NCI-H2081 (cell line): ENCODE data around the gene PIK3R5.
"Not testable (repeated sequence)": the region's sequence is repeated elsewhere in the genome, so short reads cannot be mapped to it uniquely, and the experiment has no call there.

Experiments used
- DNase-seq, 2 experiments: peaks; one replicate each; lab custom pipeline; 2025; lab: John Stamatoyannopoulos, UW

The PIK3R5 gene, protein sequence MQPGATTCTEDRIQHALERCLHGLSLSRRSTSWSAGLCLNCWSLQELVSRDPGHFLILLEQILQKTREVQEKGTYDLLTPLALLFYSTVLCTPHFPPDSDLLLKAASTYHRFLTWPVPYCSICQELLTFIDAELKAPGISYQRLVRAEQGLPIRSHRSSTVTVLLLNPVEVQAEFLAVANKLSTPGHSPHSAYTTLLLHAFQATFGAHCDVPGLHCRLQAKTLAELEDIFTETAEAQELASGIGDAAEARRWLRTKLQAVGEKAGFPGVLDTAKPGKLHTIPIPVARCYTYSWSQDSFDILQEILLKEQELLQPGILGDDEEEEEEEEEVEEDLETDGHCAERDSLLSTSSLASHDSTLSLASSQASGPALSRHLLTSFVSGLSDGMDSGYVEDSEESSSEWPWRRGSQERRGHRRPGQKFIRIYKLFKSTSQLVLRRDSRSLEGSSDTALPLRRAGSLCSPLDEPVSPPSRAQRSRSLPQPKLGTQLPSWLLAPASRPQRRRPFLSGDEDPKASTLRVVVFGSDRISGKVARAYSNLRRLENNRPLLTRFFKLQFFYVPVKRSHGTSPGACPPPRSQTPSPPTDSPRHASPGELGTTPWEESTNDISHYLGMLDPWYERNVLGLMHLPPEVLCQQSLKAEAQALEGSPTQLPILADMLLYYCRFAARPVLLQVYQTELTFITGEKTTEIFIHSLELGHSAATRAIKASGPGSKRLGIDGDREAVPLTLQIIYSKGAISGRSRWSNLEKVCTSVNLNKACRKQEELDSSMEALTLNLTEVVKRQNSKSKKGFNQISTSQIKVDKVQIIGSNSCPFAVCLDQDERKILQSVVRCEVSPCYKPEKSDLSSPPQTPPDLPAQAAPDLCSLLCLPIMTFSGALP

DNA sequence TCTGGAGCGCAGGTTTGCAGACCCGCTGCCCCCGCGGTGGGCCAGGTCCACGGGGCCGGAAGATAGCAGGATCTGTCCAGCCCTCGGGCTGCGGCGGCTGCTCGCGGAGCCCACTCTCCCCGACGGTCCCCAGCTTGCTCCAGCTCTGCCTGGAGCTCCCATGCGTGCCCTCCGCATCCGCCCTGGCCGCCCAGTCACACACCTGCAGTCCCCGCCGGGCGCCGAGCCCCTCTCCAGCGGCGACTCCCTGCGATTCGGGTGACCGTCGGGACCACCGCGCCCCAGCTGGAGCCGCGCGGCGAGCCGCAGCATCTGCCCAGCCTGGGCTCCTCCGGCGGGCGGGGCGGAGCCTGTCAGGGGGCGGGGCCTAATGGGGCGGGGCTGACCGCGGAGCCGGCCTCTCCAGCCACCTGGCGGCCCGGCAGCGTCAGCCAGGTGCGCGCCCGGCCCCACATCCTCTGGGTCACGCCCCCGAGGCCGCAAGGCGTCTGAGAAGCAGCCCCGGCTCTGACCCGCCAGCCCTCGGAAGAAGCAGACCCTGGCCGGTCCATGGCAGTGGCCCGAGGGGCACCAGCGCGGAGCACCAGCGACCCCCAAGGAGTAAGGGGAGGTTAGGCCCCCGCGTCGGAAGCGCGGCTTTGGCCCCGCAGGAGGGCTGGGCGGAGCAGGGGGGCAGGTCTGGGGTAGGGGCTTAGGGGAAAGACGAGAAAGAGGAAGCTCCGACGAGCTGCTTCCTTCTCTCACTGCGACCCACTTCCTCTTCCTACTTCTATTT is at the start of gene PIK3R5:
TSS of gene PIK3R5 (minus strand) at position 314 of the 775 bp plus-strand sequence. CDS start 54,213 bp downstream, outside the sequence.
- DNase-seq = peak; percentile 27 to 37

DNA sequence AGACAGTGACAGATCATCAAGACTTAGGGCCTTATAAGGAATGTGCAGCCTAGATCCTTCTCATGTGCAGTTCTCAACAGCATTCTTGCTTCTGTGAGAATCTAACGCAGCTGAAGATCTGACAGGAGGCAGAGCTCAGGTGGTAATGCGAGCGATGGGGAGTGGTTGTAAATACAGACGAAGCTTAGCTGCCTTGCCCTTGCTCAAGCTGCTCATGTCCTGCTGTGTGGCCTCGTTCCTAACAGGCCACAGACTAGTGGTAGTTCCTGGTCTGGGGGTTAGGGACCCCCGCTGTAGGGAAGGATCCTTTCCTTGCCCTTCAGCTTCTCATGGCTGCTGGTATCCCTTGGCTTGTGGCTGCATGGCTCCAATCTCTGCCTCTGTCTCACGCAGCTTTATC is 45.5 kb upstream of the PIK3R5 start:
- no peak for DNase-seq

DNA sequence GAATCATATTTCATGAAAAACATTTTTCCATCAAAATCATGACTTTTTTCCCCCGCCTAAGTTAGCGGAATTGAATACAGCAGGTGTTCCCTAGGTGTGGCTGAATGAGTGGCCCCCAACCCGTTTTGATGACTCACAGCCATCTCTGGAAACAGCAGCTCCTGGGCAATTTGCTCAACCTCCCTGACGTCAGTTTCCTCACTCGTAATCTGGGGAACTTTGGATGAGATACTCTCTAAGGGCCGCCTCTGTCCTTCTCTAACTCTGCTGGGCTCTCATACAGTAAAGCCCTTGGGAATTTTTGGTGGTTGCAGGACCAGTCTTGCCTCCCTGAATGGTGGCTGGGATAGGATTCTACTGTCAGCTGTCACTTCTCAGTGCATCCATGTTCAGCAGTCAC is 44.2 kb upstream of the PIK3R5 start:
- DNase-seq = no peak

DNA sequence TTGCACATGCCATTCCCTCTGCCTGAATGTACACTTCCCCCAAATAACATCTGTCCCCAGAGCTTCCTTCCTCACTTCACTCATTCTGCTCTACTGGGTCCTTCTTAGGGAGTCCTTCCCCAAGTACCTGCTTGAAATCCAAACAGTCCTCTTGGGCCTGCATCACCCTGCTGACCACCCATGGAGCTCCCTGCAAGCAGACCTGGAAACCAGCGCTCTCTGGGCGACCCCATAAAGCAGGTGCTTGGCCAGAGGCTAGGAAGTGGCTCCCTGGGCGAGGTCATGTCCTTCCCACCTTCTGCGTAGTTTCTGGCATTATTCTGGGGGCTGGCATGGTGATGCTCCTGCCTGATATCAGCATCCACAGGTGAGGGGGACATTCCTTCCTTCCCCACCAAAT is 43.6 kb upstream of the PIK3R5 start:
- DNase-seq = no peak

DNA sequence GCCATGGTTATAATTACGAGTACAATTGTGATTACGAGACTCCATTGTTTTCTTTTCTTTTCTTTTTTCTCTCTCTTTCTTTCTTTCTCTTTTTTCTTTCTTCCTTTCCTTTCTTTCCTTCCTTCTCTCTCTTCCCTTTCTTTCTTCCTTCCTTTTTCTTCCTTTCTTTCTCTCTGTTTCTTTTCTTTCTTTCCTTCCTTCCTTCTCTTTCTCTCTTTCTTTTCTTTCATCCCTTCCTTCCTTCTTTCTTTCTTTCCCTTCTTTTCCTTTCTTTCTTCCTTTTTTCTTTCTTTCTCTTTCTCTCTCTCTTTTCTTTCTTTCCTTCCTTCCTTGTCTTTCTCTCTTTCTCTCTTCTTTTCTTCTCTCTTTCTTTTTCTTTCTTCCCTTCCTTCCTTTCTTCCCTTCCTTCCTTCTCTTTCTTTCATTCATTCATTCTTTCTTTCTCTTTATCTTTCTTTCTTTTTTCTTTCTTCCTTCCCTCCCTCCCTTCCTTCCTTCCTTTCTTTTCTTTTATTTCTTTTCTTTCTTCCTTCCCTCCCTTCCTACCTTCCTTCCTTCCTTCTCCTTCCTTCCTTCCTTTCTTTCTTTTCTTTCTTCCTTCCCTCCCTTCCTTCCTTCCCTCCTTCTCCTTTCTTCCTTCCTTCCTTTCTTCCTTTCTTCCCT is 41.7 kb upstream of the PIK3R5 start:
- no peak for DNase-seq

DNA sequence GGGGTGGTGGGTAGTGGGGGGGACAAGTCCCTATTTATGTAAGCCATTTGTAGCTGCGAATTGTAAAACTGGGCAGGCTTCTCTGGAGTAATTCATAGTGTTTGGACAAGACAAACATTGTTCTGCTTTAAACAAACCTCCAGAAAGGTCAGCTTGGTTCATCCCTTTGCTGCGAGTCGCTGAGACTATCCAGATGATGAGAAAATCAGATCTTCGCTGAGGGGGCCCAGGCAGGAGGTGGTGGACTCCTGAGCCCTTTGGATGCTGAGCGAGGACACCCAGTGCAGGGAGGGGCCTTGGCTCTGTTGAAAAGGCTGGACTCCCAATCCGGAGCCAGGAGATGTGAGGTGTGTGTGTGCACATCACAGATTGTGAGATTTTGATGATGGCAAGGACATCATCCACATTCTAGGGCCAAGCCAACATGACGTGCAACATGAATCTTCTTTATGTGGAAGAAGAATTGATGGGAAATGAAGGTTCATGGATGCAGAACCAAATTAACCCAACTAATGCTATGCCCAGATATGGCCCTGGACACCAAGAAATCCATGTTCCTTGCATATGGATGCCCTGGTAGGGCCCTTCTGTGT is 40.8 kb upstream of the PIK3R5 start:
- DNase-seq = no peak

DNA sequence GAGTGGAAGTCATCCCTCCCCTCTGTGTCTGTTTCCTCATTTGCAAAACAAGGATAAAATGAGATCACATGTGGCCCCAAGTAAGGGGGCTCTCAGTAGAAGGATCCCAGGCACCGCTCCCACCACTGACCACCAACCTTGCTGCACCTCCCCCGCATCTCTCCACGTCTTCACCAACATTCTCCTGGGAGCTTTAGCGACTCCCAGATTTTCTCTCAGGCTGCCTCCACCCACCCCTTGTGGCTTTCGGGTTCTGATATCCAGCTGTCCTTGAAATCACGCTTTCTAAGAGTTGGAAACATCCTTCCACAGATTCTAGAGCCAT is 39.4 kb upstream of the PIK3R5 start:
- DNase-seq = no peak

DNA sequence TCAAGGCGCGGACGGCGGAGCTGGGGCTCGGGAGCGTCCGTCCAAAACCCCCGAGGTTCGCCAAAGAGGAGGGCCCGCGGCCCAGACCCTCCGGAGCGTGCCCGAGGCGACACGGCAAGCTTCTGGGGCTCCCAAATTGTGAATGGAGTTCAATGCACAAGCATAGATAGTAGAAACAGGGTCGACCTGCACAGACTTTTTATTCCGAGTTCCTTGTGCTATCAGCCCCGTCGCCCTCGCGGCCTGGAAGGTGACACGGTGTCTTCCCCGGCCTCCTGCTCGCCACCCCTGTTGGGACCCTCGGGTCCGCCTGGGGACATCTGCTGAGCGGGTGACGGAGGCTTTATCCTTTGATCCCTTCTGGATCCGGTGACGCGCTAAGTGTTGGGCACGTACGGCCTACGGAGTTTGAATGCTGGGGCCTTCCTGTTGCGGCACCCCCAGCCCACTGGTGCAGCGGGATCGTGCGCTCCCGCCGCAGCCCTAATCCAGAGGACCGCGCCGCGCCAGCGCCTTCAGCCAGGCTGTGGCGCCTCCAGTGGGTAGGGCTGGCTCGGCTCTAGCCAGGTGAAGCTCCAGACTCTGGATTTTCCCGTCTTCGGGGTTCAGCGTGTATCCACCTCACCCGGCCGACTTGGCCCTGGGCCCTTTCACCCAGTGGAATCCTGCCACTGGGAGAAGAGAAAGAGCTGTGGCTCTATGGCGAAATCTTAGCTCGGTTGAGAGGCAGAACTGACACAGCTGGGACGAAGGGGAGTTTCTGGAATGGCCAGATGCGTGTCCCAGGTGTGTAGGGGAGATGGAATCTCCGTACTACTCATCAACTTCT is 38.8 kb upstream of the PIK3R5 start:
- DNase-seq = no peak

DNA sequence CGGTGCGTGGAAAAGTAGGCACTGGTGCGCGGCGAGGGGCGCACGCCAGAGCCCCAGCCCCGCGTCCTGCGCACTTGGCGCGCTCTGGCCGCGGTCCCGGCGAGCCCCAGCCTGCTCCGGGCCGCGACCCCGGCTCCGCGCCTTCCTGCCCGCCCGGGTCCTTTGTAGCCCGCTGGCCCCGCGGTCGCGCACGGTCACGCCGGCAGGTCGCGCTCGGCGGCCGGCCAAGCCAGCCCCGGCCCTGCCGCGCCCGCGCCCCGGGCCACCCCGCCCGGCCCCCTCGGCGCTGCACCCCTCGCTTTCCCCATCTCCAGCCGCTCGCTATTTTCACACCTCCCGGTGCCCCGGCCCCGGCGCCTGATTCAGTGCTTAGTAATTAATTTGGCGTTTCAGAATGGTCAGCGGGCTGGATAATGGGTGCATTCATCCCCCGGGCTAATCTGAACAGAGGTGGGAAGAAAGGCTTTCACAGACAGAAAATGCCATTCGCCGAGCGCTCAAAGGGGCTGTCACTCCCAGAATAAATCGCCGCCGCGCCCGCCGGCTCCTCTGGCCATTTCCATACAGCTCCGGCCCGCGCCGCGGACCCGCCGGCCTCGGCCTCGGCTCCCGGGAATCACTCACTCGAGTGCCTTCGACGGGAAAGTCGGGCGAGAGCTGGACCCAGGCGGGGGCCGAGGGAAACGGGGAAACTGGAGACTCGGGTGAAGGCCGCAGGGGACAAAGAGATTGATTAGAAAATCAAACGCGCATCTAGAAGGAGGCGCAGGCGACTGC is 38.0 kb upstream of the PIK3R5 start:
- DNase-seq = no peak

DNA sequence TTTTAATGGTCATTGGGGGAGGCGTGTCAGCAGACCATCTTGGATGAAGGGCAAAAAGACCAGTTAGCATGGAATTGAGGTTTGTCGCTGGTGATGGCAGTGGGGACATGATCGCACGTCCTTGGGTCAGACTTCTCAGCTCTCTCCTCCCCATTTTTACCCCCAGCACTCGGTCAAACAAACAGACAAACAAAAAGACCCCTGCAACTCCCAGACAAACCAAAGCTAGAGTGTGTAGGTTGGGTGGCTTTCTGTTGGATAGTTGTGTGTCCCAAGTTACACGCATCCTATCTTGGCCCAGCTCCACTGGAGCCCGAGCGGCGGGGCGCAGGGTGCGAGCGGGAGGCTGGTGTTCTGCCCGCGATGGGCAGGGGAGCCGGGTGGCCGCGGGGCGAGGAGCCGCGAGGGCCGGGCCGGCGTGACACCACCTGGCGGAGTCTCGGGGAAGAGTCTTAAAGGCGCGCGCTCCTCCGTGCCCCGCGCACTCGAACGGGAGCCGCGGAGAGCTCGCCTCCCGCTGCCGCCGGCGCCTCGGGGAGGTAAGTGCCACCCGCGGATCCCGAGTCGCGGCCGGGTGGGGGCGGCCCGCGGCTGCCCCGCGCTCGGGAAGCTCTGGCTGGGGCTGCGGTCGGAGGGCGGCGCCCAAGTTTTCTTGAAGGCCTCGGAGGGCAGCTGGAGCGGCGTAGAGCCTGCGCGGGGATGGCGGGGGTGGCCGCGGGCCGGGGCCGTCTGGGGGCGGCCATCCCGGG is 37.3 kb upstream of the PIK3R5 start:
- DNase-seq = no peak

DNA sequence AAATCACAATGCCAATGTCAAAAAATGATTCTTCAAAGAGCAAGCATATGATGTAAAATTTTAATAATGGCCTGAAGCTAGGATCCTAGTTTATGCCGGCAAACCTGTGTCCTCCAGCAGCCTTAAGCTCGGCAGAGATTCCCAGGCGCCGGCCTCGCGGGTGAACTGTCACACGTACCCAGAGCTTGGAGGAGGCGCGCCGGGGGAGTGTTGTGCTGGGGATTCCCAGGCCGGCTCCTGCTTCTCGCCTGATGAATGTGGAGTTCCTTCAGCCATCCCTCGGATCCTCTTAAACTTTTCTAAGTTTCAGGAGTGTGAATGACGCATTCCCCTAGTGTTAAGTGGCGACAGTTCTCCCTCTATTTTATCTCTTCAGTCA is 36.7 kb upstream of the PIK3R5 start:
- DNase-seq = no peak

DNA sequence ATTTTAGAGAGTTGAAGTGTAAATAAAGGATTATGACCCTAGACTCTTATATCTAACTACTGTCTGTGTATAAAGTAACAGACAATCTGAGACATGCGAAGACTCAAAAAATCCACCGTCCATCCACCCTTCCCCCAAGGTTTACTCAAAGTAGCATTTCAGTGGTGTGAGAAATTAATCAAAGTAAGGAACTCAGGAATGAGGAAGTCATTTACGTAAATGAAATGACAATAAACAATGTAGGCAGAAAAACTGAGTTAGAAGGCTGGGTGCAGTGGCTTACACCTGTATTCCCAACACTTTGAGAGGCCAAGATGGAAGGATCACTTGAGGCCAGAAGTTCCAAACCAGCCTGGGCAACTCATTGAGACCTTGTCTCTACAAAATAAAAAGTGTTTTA is 36.1 kb upstream of the PIK3R5 start:
- DNase-seq = no peak

DNA sequence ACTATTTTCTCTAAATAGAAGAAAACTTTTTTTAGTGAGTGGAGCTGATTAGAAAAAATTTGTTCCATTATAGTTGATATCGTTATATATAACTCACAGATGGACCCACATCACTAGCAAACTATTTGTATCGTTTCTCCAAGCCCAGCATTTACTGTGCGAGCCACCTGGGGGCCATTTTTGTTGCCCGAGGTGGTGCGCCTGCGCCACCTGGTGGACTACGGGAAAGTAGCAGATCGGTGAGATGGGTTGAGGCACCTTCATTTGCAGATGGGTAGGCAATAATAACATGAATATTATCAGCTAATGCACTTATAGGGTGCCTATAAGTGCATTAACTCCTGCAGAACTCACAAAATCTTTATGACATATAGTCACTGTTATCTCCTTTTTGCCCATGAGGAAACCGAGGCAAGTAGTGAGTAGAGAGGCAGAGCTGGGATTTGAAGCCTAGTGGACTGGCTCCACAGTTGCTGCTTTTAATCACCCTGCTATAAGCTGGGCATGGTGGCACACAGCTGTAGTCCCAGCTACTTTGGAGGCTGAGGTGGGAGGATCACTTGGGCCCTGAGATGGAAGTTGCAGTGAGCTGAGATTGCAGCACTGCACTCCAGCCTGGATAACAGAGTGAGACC is 32.6 kb upstream of the PIK3R5 start:
- peak; percentile 33 to 49 for DNase-seq

DNA sequence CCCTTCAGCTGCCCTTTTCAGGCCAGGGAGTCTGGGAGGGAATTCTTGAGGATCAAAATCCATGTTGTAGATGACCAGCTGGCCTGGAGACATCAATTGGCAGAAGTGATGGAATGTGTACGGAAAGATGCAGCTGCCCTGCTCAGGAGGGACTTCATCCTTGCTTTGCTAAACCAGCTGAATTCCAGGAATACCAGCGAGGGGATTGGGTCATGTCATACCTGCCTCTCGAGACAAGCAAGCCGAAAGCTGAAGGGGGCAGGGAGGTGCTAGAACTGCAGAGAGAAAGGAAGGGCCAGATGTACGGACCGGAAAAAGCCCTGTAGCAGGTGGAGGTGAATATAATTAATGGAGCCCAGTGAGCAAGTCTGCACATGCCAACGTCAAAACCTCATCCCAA is 30.2 kb upstream of the PIK3R5 start:
- DNase-seq = no peak

DNA sequence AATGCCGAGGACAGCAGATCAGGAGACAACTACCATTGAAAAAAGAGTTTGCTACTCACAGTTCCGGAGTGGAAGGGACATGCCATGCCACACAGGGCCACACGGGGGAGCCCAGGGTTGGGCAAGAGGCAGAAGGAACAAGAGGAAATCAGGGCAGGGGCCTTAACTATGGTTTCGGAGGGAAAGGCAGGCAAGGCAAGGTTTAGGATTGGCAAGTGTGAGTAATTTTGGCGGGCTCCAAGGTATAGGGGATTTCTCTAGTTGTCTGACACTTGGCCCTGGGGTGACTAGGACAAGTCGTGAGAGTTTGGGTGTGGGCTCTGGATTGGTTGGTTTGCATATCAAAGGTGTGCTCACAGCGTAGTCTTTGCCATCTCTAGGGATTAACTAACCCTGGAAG is 28.8 kb upstream of the PIK3R5 start:
- DNase-seq = peak in 1 of 2 experiments; percentile 1

DNA sequence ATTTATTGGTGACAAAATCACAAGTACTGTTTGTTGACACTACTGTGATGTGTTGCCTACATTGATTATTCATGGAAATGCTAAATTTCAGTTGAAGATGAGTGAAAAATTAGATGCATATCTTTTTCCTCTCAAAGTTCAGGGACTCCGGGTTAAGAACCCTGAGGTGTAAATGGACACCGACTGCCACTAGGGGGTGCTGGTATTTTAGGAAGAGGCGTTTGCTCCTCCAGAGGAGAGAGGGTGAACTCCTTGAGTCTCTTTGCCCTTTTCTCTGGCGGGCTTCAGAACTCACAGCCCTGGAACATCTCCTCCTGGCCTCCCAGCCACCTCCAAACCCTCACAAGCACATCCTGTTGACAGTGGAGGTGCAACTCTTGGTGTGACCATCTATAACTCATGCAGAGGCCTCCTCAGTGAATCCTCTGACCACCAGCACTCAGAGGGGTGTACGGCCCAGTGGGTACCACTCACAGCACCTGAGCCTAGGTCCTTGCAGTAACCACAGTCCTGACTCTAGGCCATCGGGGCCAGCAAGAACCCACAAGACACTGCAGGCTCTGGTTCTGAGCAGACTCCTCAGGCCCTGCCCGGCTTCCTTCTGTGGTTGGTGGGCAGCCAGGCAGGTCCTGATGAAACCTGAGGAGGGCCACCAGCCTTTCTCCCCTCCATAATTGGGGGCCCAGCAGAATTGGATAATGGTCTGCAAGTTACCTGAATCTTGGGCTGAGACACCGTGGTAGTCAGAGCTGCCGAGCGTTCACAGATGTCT is 26.2 kb upstream of the PIK3R5 start:
- peak; percentile 34 to 39 for DNase-seq

DNA sequence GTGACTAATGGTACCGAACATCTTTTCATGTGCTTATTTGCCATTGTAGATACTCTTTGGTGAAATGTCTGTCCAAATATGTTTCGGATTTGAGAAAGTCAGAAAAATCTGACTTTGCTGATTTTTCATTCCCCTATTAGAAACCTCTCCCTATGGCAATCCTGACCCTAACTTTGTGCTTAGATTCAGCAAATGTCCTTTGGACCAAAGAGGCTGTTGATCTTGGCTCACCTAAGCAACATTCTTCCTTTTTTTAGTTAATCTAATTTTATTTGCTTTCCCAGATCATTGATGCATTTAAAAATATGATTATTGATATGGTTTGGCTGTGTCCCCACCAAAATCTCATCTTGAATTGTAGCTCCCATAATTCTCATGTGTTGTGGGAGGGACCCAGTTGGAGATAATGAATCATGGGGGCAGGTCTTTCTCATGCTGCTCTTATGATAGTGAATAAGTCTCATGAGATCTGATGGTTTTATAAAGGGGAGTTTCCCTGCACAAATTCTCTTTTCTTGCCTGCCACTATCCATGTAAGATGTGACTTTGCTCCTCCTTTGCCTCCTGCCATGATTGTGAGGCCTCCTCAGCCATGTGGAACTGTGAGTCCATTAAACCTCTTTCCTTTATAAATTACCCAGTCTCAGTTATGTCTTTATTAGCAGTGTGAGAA is 22.9 kb upstream of the PIK3R5 start:
- not testable (repeated sequence) for DNase-seq
